Neural crest cell (in vitro differentiated cells): ENCODE results near the gene NRDE2. TPM values are rescaled to one million over a fixed set of nuclear protein-coding genes. Genes with fewer than 3 reads are reported as not detected.

Experiments used
- DNase-seq: peaks from one replicate; pipeline ENCODE4 v3.0.0; 2021; ENCODE audit warnings: low read depth, mixed read lengths, low spot score
- H3K27ac Mint-ChIP-seq: one replicate; pipeline ENCODE4 v1.8.0; 2021; ENCODE audit warnings: mild to moderate bottlenecking, mixed read lengths; ENCODE audit not compliant: unreplicated experiment
- H3K27me3 Mint-ChIP-seq: 2 replicates; pipeline ENCODE4 v1.8.0; 2021; ENCODE audit warnings: low read depth, mild to moderate bottlenecking, mixed read lengths
- H3K36me3 Mint-ChIP-seq: 2 replicates; pipeline ENCODE4 v1.8.0; 2021; ENCODE audit warnings: low read depth, mild to moderate bottlenecking, mixed read lengths
- H3K4me1 Mint-ChIP-seq: 2 replicates; pipeline ENCODE4 v1.8.0; 2021; ENCODE audit warnings: mixed read lengths
- H3K4me3 Mint-ChIP-seq: one replicate; pipeline ENCODE4 v1.8.0; 2021; ENCODE audit warnings: mild to moderate bottlenecking, mixed read lengths
- H3K9me3 Mint-ChIP-seq: 2 replicates; pipeline ENCODE4 v1.8.0; 2021; ENCODE audit warnings: mixed read lengths
- CTCF ChIP-seq: fragments of 200-600 bp; sonication (generic); conservative IDR thresholded peaks from 2 replicates; pipeline ENCODE4 v1.5.0; 2021; ENCODE audit warnings: antibody characterized with exemption, mild to moderate bottlenecking
- long read RNA-seq: library from polyadenylated mRNA; unstranded; transcript quantifications from one replicate; pipeline ENCODE4 v2.0.0, GENCODE V29; 2020
- total RNA-seq: library from RNA; stranded (reverse); gene quantifications from 2 replicates; pipeline ENCODE4 v1.2.1, GENCODE V29; 2021

NRDE2 gene
- 24.1 and 24.5 TPM in 2 replicates for total RNA-seq
- long read RNA-seq, full-length matches to known transcripts, result 2 of 11 reads
- long read RNA-seq, partial matches to known transcripts, result 6 of 11 reads
- long read RNA-seq, other reads (novel, unspliced or antisense), result 3 of 11 reads

DNA sequence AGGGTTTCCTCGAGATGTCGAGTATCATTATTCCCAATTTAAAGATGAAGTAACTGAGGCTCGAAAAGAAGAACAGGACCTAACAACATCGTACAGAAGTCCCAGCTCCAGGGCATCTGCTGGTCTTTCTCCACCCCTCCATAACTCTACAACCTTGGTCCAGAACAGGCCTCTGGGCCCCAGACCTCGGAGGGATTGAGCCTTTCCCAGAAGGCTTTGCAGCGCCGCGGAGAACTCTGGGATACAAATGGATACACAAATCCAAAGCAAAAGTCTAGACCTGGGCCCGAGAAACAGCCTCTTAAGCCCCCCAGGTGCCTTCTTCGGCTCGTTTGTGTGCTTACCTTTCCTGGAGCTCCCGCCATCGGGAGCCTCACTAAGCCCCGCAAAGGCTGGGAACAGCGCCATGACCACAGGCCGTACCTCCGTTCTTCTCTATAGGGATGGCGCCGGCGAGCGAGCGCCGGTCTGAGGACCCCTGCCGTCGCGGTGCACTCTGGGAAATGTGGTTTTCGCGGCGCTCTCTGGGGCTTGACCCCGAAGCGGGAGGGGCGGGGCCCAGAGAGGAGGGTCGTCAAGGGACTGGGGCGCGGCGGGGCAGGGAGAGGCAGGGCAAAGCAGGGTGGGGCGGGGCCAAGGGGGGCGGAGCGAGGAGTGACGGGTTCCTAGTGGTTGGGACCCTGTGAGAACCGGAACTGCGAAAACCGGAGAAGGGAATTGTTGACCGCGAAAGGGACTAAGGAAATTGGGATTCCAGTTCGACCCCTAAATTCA is at the start of gene NRDE2:
NRDE2 (minus strand) TSS at position 445 of the 774 bp plus-strand sequence; CDS start at position 408, 37 bp downstream.
- H3K27me3 Mint-ChIP-seq, result peaks cover 41% of the 10 kb centered on the region
- peak; percentile 99 for DNase-seq
- H3K36me3 Mint-ChIP-seq, result peaks cover 3% of the 10 kb centered on the region
- no peak for TF ChIP-seq CTCF
- peak within 1 kb of the TSS; percentile 94 for H3K4me3 Mint-ChIP-seq
- H3K27ac Mint-ChIP-seq, result peak within 1 kb of the TSS; percentile 99
- peaks cover 19% of the 10 kb centered on the region for H3K4me1 Mint-ChIP-seq
- H3K9me3 Mint-ChIP-seq, result no peaks in the 10 kb centered on the region

DNA sequence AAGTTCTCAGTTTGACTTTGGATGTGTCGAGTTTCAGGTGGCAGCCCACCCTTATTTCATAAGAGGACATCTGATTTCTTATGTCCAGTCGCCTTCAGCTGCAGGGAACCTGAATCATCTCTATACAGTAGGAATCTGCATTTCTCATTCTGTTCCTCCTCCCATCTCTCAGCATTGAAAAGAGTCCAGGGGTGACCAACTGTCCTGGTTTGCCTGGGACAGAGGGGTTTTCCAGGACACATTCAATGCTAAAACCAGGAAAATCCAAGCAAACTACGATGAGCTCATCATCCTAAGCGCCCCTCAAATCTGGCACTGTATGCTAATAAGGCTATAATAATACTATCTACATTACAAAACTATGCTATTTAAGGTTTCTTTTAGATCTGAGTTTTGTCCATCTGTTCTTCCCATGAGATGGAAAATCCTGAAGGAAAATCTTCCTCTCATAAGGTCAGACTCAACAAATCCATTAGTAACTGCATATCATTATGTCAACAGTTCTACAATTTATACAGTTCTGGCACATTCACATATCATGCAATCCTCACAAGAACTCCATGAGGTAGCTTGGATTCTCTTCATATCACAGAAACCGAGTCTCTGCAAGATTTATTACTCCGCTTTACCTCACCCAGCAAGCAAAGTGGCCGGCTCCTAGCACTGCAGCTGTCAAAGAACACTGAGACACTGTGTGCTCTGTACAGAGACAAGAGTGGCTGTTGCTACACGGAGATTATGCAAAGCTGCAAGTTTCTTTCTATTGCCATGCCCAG is 49.5 kb upstream of the NRDE2 start:
- no peak for TF ChIP-seq CTCF
- Mint-ChIP-seq H3K4me1 (peaks cover 10% of the 10 kb centered on the region), H3K9me3 (no peaks in the 10 kb centered on the region), H3K27ac (no peak overlapping the region), H3K4me3 (peak overlapping the region; percentile 39), H3K36me3 (no peaks in the 10 kb centered on the region), H3K27me3 (no peaks in the 10 kb centered on the region)
- DNase-seq, result no peak

DNA sequence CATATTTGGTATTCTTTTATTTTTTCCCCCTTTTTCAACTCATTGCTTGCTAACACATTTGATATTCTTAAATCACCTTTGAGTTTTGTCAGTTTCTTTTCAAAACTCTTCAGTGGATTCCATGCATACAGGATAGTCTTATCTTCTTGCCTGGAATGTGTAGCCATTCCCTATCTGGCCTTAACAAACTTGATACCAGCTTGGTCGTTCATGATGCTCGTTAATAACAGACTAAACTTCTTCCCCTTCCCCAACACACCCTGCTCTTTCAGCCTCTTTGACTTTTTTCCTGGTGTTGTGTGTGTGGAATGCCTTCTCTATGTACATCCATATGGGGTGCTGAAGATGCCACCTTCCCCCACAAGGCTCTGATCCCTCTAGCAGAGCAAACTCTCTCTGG is 47.4 kb upstream of the NRDE2 start:
- no peak for DNase-seq
- no peaks in the 10 kb centered on the region for H3K9me3 Mint-ChIP-seq
- no peak overlapping the region for H3K4me3 Mint-ChIP-seq
- peaks cover 3% of the 10 kb centered on the region for H3K4me1 Mint-ChIP-seq
- H3K36me3 Mint-ChIP-seq, result no peaks in the 10 kb centered on the region
- no peak for TF ChIP-seq CTCF
- H3K27ac Mint-ChIP-seq, result no peak overlapping the region
- no peaks in the 10 kb centered on the region for H3K27me3 Mint-ChIP-seq

- Mint-ChIP-seq H3K27me3 (no peaks in the 10 kb centered on the region), H3K27ac (no peak overlapping the region), H3K4me3 (no peak overlapping the region), H3K9me3 (no peaks in the 10 kb centered on the region), H3K36me3 (no peaks in the 10 kb centered on the region), H3K4me1 (no peaks in the 10 kb centered on the region)
- DNase-seq, result no peak
- TF ChIP-seq CTCF, result no peak
These were observed 46.5 kb upstream of the NRDE2 start for GRCh38 chr14:90378249-90378648.

- H3K27ac Mint-ChIP-seq, result no peak overlapping the region
- no peaks in the 10 kb centered on the region for H3K36me3 Mint-ChIP-seq
- H3K4me3 Mint-ChIP-seq, result no peak overlapping the region
- H3K27me3 Mint-ChIP-seq, result no peaks in the 10 kb centered on the region
- no peak for TF ChIP-seq CTCF
- DNase-seq, result no peak
- no peaks in the 10 kb centered on the region for H3K9me3 Mint-ChIP-seq
- H3K4me1 Mint-ChIP-seq, result no peaks in the 10 kb centered on the region
These were observed 44.2 kb upstream of the NRDE2 start for GRCh38 chr14:90375934-90376333.
